ENCODE results near the gene RCC1.

DNA sequence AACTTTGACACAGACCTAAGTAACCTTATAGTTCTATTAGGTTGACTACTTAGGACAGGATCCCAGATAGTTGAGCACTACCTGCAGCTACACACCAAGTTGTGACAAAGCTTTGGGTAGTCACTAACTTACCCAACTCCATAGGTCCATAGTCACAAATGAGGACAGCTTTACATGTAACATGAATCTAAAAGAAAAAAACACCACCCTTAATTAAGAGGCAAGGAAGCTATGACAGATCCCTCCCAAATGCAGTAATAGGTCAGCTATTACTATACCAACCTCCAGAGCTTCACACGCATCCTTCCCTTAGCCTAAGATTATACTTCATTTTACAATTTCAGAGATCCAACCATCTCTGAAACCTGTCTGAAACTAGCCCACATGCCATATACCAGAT lies 73.6 kb downstream of the RCC1 start:
- TF ChIP-seq, protein P1, sequence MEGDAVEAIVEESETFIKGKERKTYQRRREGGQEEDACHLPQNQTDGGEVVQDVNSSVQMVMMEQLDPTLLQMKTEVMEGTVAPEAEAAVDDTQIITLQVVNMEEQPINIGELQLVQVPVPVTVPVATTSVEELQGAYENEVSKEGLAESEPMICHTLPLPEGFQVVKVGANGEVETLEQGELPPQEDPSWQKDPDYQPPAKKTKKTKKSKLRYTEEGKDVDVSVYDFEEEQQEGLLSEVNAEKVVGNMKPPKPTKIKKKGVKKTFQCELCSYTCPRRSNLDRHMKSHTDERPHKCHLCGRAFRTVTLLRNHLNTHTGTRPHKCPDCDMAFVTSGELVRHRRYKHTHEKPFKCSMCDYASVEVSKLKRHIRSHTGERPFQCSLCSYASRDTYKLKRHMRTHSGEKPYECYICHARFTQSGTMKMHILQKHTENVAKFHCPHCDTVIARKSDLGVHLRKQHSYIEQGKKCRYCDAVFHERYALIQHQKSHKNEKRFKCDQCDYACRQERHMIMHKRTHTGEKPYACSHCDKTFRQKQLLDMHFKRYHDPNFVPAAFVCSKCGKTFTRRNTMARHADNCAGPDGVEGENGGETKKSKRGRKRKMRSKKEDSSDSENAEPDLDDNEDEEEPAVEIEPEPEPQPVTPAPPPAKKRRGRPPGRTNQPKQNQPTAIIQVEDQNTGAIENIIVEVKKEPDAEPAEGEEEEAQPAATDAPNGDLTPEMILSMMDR (IDR thresholded peaks at IDR 0.05; ENCODE audit: insufficient read depth, low read depth, low read length) = no peak
- TF ChIP-seq EZH2 (IDR thresholded peaks at IDR 0.05; ENCODE audit: insufficient read depth, low read length) = no peak
